Muscle of leg (tissue), 11 donors: ENCODE results near the gene GPR180. TPM values are rescaled to one million over a fixed set of nuclear protein-coding genes. Genes with fewer than 3 reads are reported as not detected.

Source experiments
- DNase-seq: peaks from one replicate; pipeline ENCODE4 v3.0.0; 2013
- H3K27ac ChIP-seq: one replicate; pipeline ENCODE4 v1.5.1; 2013; ENCODE audit warnings: mild to moderate bottlenecking, low read length, control low read depth
- H3K27me3 ChIP-seq: one replicate; pipeline ENCODE4 v1.6.1; 2013; ENCODE audit warnings: low read length; ENCODE audit not compliant: control insufficient read depth, insufficient read depth
- H3K36me3 ChIP-seq: one replicate; pipeline ENCODE4 v1.6.1; 2013; ENCODE audit warnings: low read length; ENCODE audit not compliant: control insufficient read depth, insufficient read depth
- H3K4me1 ChIP-seq: one replicate; pipeline ENCODE4 v1.6.1; 2013; ENCODE audit warnings: low read length; ENCODE audit not compliant: control insufficient read depth, insufficient read depth
- H3K4me3 ChIP-seq: one replicate; pipeline ENCODE4 v1.5.1; 2013; ENCODE audit warnings: low read length, control low read depth
- H3K9me3 ChIP-seq: replicated peaks from 2 replicates; pipeline ENCODE4 v1.6.1; 2013; ENCODE audit warnings: low read depth, low read length; ENCODE audit not compliant: control insufficient read depth
- WGBS: methylation state at CpG from one replicate; pipeline ENCODE4 v1.1.5; 2013; ENCODE audit warnings: missing lambda C conversion rate; ENCODE audit not compliant: insufficient coverage; 5-methylcytosine and 5-hydroxymethylcytosine counted together
- polyA plus RNA-seq, 8 donors: library from polyadenylated mRNA; unstranded; fragments of 120-200 nt; gene quantifications; one replicate each; pipeline versions ENCODE4 v1.2.1 to v1.2.3, GENCODE V29; 2013; ENCODE audit warnings: inconsistent platforms in 1 of 8, low replicate concordance in 1 of 8; ENCODE audit not compliant: insufficient read length in 8 of 8, insufficient read depth in 1 of 8
- total RNA-seq: library from RNA; stranded (reverse); fragments of 120-200 nt; gene quantifications from one replicate; pipeline ENCODE4 v1.2.4, GENCODE V29; 2013

The GPR180 gene
- total and polyA plus RNA-seq, 9 donors = 4.7 to 9.3 (median 6.8) TPM

- peak; percentile 39 for DNase-seq
- Histone ChIP-seq H3K4me3 (peak overlapping the region; percentile 99), H3K27ac (peak overlapping the region; percentile 88), H3K27me3 (no peaks in the 10 kb centered on the region), H3K36me3 (peaks cover 6% of the 10 kb centered on the region), H3K4me1 (peaks cover 14% of the 10 kb centered on the region), H3K9me3 (no peaks in the 10 kb centered on the region)
- 2% methylated on average over 10 of the region's 16 CpGs for WGBS
Observed at GRCh38 chr13:94595001-94595949, 6.4 kb upstream of the GPR180 start.

GRCh38 chr13:94595950-94596574 lies 5.6 kb upstream of the GPR180 start, which contains the start of gene TGDS:
TSS of gene TGDS (minus strand) at chr13:94596152. CDS start at chr13:94596136, 16 bp downstream.
- Histone ChIP-seq H3K4me1 (peaks cover 19% of the 10 kb centered on the region), H3K4me3 (peak within 1 kb of the TSS; percentile 99), H3K27me3 (no peaks in the 10 kb centered on the region), H3K9me3 (no peaks in the 10 kb centered on the region), H3K27ac (peak within 1 kb of the TSS; percentile 88), H3K36me3 (peaks cover 2% of the 10 kb centered on the region)
- DNase-seq = peak; percentile 98
- under 1% methylated on average over 30 of the region's 41 CpGs for WGBS

- Histone ChIP-seq H3K27ac (no peak overlapping the region), H3K27me3 (no peaks in the 10 kb centered on the region), H3K9me3 (no peaks in the 10 kb centered on the region), H3K4me3 (peak overlapping the region; percentile 99), H3K4me1 (peaks cover 21% of the 10 kb centered on the region), H3K36me3 (no peaks in the 10 kb centered on the region)
- 89% methylated on average over 9 of the region's 20 CpGs for WGBS
- DNase-seq = peak; percentile 14
Observed at GRCh38 chr13:94596575-94596971, 5.1 kb upstream of the GPR180 start.

- WGBS = no CpG with 5 or more reads among the region's 3 CpGs
- peaks cover 21% of the 10 kb centered on the region for H3K4me1 ChIP-seq
- H3K36me3 ChIP-seq = no peaks in the 10 kb centered on the region
- no peaks in the 10 kb centered on the region for H3K9me3 ChIP-seq
- H3K4me3 ChIP-seq = no peak overlapping the region
- H3K27ac ChIP-seq = no peak overlapping the region
- no peak for DNase-seq
- no peaks in the 10 kb centered on the region for H3K27me3 ChIP-seq
Observed at GRCh38 chr13:94598281-94598680, 3.4 kb upstream of the GPR180 start.

- Histone ChIP-seq H3K4me1 (peaks cover 17% of the 10 kb centered on the region), H3K27ac (no peak overlapping the region), H3K36me3 (no peaks in the 10 kb centered on the region), H3K9me3 (no peaks in the 10 kb centered on the region), H3K4me3 (no peak overlapping the region), H3K27me3 (no peaks in the 10 kb centered on the region)
- DNase-seq = no peak
- 100% methylated on average over 1 of the region's 3 CpGs for WGBS
Observed at GRCh38 chr13:94599877-94600276, 1.8 kb upstream of the GPR180 start.

- DNase-seq = no peak
- no CpG with 5 or more reads among the region's 1 CpG for WGBS
- Histone ChIP-seq H3K27ac (peak overlapping the region; percentile 89), H3K36me3 (peaks cover 10% of the 10 kb centered on the region), H3K27me3 (no peaks in the 10 kb centered on the region), H3K9me3 (no peaks in the 10 kb centered on the region), H3K4me3 (peak overlapping the region; percentile 87), H3K4me1 (peaks cover 8% of the 10 kb centered on the region)
Observed at GRCh38 chr13:94602467-94602866, 810 bp downstream of the GPR180 start.

GRCh38 chr13:94607056-94607455 lies 5.4 kb downstream of the GPR180 start:
- no peaks in the 10 kb centered on the region for H3K4me1 ChIP-seq
- no peak for DNase-seq
- H3K27ac ChIP-seq = no peak overlapping the region
- H3K4me3 ChIP-seq = no peak overlapping the region
- peaks cover 21% of the 10 kb centered on the region for H3K36me3 ChIP-seq
- H3K27me3 ChIP-seq = no peaks in the 10 kb centered on the region
- WGBS = 79% methylated on average over 4 of the region's 4 CpGs
- no peaks in the 10 kb centered on the region for H3K9me3 ChIP-seq

- Histone ChIP-seq H3K27ac (no peak overlapping the region), H3K27me3 (no peaks in the 10 kb centered on the region), H3K9me3 (no peaks in the 10 kb centered on the region), H3K4me3 (no peak overlapping the region), H3K36me3 (peaks cover 21% of the 10 kb centered on the region), H3K4me1 (no peaks in the 10 kb centered on the region)
- WGBS = no CpG with 5 or more reads among the region's 3 CpGs
- no peak for DNase-seq
Observed at GRCh38 chr13:94607939-94608338, 6.3 kb downstream of the GPR180 start.

GRCh38 chr13:94608586-94608985 lies 6.9 kb downstream of the GPR180 start:
- Histone ChIP-seq H3K9me3 (no peaks in the 10 kb centered on the region), H3K4me3 (no peak overlapping the region), H3K27me3 (no peaks in the 10 kb centered on the region), H3K36me3 (peaks cover 21% of the 10 kb centered on the region), H3K27ac (no peak overlapping the region), H3K4me1 (no peaks in the 10 kb centered on the region)
- no peak for DNase-seq
- WGBS = no CpG with 5 or more reads among the region's 1 CpG

GRCh38 chr13:94609196-94609595 lies 7.5 kb downstream of the GPR180 start:
- Histone ChIP-seq H3K36me3 (peaks cover 23% of the 10 kb centered on the region), H3K4me3 (no peak overlapping the region), H3K9me3 (no peaks in the 10 kb centered on the region), H3K27ac (no peak overlapping the region), H3K4me1 (no peaks in the 10 kb centered on the region), H3K27me3 (no peaks in the 10 kb centered on the region)
- no peak for DNase-seq
- WGBS = no CpG with 5 or more reads among the region's 2 CpGs
